ENCODE data around the gene KANK2. TPM values are rescaled to one million over a fixed set of nuclear protein-coding genes. Genes with fewer than 3 reads are reported as not detected.

The KANK2 gene
- polyA plus RNA-seq, 1 of the 3 experiments (the other 2 are of a cell fraction) = 92.4 TPM

DNA sequence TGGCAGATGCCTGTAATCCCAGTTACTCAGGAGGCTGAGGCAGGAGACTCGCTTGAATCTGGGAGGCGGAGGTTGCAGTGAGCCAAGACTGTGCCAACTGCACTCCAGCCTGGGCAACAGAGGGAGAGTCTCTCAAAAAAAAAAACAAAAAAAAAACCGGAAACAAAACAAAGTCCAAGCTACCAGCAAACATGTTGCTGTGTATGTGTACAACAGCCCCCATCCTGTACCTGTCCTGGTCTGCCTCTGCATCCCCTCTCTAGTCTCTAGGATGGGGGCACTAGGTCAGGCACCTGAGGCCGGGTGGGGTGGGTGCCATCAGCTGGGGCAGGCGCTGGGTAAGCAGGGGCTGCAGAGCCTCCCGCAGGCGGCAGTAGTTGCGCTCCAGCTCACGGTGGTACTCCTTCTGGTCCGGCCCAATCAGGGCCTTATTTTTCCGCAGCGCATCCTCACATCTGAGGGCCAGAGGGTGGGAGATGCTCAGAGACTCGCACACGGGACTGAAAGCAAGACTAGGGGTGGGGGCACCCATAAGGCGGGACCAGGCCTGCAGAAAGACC, 2.8 kb upstream of the KANK2 start:
- Histone ChIP-seq H3K4me2 (no peak overlapping the region), H3K4me3 (ENCODE audit: low read depth in 2 of 2, low read length in 1 of 2) (no peak overlapping the region), H3K27ac (ENCODE audit: low read depth in 2 of 2, low read length in 1 of 2) (no peak overlapping the region), H3K4me1 (ENCODE audit: control insufficient read depth in 1 of 2, insufficient read depth in 2 of 2, low read depth in 1 of 2, low read length in 1 of 2) (peaks cover 12 to 15% of the 10 kb centered on the region in 2 experiments; a peak in 3 of 4 replicates), H3K79me2 (ENCODE audit: insufficient read depth) (peaks cover 23% of the 10 kb centered on the region), H2AFZ (ENCODE audit: low read depth) (no peak overlapping the region), H3K27me3 (ENCODE audit: insufficient read depth) (no peaks in the 10 kb centered on the region), H3K9me2 (no peaks in the 10 kb centered on the region), H3F3A (replicated peaks; ENCODE audit: insufficient read depth) (peaks cover 12% of the 10 kb centered on the region), H3K36me3 (replicated peaks in 1 of 2; ENCODE audit: control insufficient read depth in 1 of 2, insufficient read depth in 2 of 2, low read length in 1 of 2) (peaks cover 4 to 5% of the 10 kb centered on the region in 2 experiments), H3K9ac (no peak overlapping the region), H3K9me3 (no peaks in the 10 kb centered on the region), H4K20me1 (ENCODE audit: insufficient read depth) (peaks cover 10% of the 10 kb centered on the region; the same call in 1 of the 2 replicates)
- 92% methylated on average over 13 of the region's 15 CpGs for WGBS (ENCODE audit: low lambda C conversion rate)
- no peak for TF ChIP-seq TCF12 (IDR thresholded peaks at IDR 0.05)
- DNase-seq = no peak
- POLR2A ChIA-PET = no interaction called here
- CTCF ChIA-PET = no interaction called here

DNA sequence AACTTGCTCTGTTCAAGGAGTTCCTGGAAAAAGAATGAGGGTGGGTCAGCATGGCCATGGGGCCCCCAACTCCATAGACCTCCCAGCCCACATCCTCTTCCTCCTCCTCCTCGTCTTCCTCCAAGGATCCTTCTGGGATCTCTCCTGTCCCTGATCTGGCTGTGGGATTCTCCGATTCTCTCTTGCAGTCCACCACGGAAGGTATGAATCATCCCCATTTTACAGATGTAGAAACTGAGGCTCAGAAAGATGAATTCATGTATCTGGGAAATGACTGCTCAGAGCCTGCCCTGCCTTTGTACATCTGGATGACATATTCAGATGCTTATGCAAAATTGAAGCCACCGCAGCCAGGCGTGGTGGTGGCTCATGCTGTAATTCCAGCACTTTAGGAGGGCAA, 2.2 kb upstream of the KANK2 start:
- H3K27ac ChIP-seq (ENCODE audit: low read depth in 2 of 2, low read length in 1 of 2) = no peak overlapping the region
- peaks cover 8% of the 10 kb centered on the region for H3F3A ChIP-seq (replicated peaks; ENCODE audit: insufficient read depth)
- DNase-seq = no peak
- no peak overlapping the region for H3K4me3 ChIP-seq (ENCODE audit: low read depth in 2 of 2, low read length in 1 of 2)
- H3K27me3 ChIP-seq (ENCODE audit: insufficient read depth) = no peaks in the 10 kb centered on the region
- ChIA-PET CTCF (interaction anchor here (2.2 kb wide), 1 partner anchor 61 kb away, joined by 18 read pairs; no protein-coding TSS in a partner anchor), POLR2A (interaction anchor here (0.6 kb wide), 1 partner anchor 76 kb away, joined by 3 read pairs; no protein-coding TSS in a partner anchor)
- H3K4me1 ChIP-seq (ENCODE audit: control insufficient read depth in 1 of 2, insufficient read depth in 2 of 2, low read depth in 1 of 2, low read length in 1 of 2) = peaks cover 12 to 18% of the 10 kb centered on the region in 2 experiments; a peak in 3 of 4 replicates
- 81% methylated on average over 5 of the region's 5 CpGs for WGBS (ENCODE audit: low lambda C conversion rate)
- H2AFZ ChIP-seq (ENCODE audit: low read depth) = no peak overlapping the region
- peaks cover 15% of the 10 kb centered on the region; the same call in 1 of the 2 replicates for H4K20me1 ChIP-seq (ENCODE audit: insufficient read depth)
- peaks cover 28% of the 10 kb centered on the region for H3K79me2 ChIP-seq (ENCODE audit: insufficient read depth)
- TF ChIP-seq GABPA (IDR thresholded peaks at IDR 0.05; ENCODE audit: low read depth) (no peak), SIN3A (IDR thresholded peaks at IDR 0.05; ENCODE audit: borderline replicate concordance, low read depth, low read length) (no peak), YY1 (IDR thresholded peaks at IDR 0.05; ENCODE audit: low read depth) (no peak), FOXM1 (IDR thresholded peaks at IDR 0.05; ENCODE audit: low read depth) (no peak), JUND (IDR thresholded peaks at IDR 0.05) (no peak), NRF1 (IDR thresholded peaks at IDR 0.05; ENCODE audit: low read depth, low read length) (no peak), RAD21 (IDR thresholded peaks at IDR 0.05; ENCODE audit: low read length) (no peak), TCF12 (IDR thresholded peaks at IDR 0.05) (no peak), GATA2 (CRISPR knock-in tag; IDR thresholded peaks at IDR 0.05) (no peak), RXRA (IDR thresholded peaks at IDR 0.05; ENCODE audit: borderline replicate concordance, low read depth) (no peak), TAF1 (IDR thresholded peaks at IDR 0.05; ENCODE audit: borderline replicate concordance, low read depth, low read length) (no peak), NFIC (IDR thresholded peaks at IDR 0.05; ENCODE audit: borderline replicate concordance) (no peak), TEAD4 (IDR thresholded peaks at IDR 0.05; ENCODE audit: borderline replicate concordance, insufficient read depth) (no peak), CHD2 (IDR thresholded peaks at IDR 0.05; ENCODE audit: low read length, partially characterized antibody) (no peak), POLR2AphosphoS5 (IDR thresholded peaks at IDR 0.05; ENCODE audit: low read depth, low read length) (no peak)
- TF ChIP-seq, protein P1, sequence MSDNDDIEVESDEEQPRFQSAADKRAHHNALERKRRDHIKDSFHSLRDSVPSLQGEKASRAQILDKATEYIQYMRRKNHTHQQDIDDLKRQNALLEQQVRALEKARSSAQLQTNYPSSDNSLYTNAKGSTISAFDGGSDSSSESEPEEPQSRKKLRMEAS (IDR thresholded peaks at IDR 0.05; ENCODE audit: low read depth) = no peak
- TF ChIP-seq, protein P2, sequence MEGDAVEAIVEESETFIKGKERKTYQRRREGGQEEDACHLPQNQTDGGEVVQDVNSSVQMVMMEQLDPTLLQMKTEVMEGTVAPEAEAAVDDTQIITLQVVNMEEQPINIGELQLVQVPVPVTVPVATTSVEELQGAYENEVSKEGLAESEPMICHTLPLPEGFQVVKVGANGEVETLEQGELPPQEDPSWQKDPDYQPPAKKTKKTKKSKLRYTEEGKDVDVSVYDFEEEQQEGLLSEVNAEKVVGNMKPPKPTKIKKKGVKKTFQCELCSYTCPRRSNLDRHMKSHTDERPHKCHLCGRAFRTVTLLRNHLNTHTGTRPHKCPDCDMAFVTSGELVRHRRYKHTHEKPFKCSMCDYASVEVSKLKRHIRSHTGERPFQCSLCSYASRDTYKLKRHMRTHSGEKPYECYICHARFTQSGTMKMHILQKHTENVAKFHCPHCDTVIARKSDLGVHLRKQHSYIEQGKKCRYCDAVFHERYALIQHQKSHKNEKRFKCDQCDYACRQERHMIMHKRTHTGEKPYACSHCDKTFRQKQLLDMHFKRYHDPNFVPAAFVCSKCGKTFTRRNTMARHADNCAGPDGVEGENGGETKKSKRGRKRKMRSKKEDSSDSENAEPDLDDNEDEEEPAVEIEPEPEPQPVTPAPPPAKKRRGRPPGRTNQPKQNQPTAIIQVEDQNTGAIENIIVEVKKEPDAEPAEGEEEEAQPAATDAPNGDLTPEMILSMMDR (IDR thresholded peaks at IDR 0.05) = no peak
- TF ChIP-seq, protein P3, sequence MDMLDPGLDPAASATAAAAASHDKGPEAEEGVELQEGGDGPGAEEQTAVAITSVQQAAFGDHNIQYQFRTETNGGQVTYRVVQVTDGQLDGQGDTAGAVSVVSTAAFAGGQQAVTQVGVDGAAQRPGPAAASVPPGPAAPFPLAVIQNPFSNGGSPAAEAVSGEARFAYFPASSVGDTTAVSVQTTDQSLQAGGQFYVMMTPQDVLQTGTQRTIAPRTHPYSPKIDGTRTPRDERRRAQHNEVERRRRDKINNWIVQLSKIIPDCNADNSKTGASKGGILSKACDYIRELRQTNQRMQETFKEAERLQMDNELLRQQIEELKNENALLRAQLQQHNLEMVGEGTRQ (IDR thresholded peaks at IDR 0.05; ENCODE audit: borderline replicate concordance, low read depth, low read length) = no peak
- no peak overlapping the region for H3K9ac ChIP-seq
- H3K9me2 ChIP-seq = no peaks in the 10 kb centered on the region
- peaks cover 5 to 8% of the 10 kb centered on the region in 2 experiments for H3K36me3 ChIP-seq (replicated peaks in 1 of 2; ENCODE audit: control insufficient read depth in 1 of 2, insufficient read depth in 2 of 2, low read length in 1 of 2)
- H3K4me2 ChIP-seq = no peak overlapping the region
- H3K9me3 ChIP-seq = no peaks in the 10 kb centered on the region

Data from SK-N-SH (cell line).